ENCODE measurements around the gene PSME3IP1. TPM values are rescaled to one million over a fixed set of nuclear protein-coding genes. Genes with fewer than 3 reads are reported as not detected.
"Not testable (repeated sequence)": the region's sequence is repeated elsewhere in the genome, so short reads cannot be mapped to it uniquely, and the experiment has no call there.

Gene PSME3IP1
- total RNA-seq, 2 experiments from 2014 or later: 118 to 124 TPM

DNA sequence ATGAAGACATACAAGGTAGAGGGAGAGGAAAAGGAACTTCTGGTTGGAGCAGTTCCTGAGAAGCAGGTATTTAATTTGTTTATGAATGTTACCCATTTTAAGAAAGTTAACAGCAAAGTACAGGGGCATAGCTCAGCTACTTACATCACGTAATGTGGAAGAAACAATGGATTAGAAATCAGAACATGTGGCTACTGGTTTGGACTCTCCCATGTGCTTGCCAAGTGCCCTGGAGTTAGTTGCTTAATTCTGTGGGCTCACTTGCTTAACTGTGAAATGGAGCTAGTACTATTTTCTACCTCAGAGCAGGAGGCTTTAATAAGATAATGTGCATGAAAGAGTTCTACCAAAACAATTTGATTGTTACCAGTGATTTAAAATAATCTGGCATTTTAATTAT is 27.6 kb upstream of the PSME3IP1 start:
- CTCF ChIA-PET: interaction anchor here (0.5 to 1.4 kb wide), 2 partner anchors 10 to 1122 kb away, joined by 4 to 6 read pairs; no protein-coding TSS in a partner anchor
- H3K4me3 Mint-ChIP-seq: no peak overlapping the region
- H3K27me3 Mint-ChIP-seq: no peaks in the 10 kb centered on the region
- no peak for DNase-seq
- ATAC-seq: no peak
- peaks cover 22% of the 10 kb centered on the region for H3K9me3 Mint-ChIP-seq (ENCODE audit: low read depth)
- H3K4me1 Mint-ChIP-seq: no peaks in the 10 kb centered on the region
- H3K36me3 Mint-ChIP-seq: peaks cover 80% of the 10 kb centered on the region
- H3K27ac Mint-ChIP-seq: no peak overlapping the region

DNA sequence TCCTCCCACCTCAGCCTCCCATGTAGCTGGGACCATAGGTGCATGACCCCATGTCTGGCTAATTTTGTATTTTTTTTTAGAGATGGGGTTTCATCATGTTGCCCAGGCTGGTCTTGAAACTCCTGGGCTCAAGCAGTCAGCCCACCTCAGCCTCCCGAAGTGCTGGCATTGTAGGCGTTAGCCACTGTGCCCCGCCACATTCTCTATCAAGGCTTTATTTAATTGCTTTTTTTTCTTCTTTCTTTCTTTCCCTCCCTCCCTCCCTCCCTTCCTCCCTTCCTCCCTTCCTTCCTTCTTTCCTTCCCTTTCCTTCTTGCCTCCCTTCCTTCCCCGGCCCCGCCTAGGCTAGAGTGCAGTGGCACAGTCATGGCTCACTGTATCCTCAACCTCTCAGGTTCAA is 23.9 kb upstream of the PSME3IP1 start:
- ATAC-seq (no peak), DNase-seq (no peak)
- Mint-ChIP-seq H3K4me1 (no peaks in the 10 kb centered on the region), H3K36me3 (peaks cover 69% of the 10 kb centered on the region), H3K9me3 (ENCODE audit: low read depth) (peaks cover under 1% of the 10 kb centered on the region), H3K27me3 (no peaks in the 10 kb centered on the region), H3K27ac (no peak overlapping the region), H3K4me3 (no peak overlapping the region)
- CTCF ChIA-PET: interaction anchor here (1.4 kb wide), 1 partner anchor 12 kb away, joined by 4 read pairs; no protein-coding TSS in a partner anchor

DNA sequence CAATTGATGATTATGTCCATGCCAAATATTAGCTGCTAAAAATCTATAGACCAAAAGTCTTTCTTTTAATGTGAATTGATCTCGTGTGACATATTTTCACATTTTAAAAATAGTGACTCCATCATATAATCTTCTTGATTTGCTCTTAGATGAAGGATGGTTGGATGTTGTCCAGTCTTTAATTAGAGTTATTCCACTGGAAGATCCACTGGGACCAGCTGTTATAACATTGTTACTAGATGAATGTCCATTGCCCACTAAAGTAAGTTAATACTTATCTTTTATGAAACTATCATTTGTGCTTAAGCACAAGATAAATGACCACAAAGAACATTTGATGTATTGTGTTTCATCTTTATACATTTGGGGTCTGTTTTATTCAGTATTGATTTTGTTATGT is 23.1 kb upstream of the PSME3IP1 start:
- H3K4me1 Mint-ChIP-seq: no peaks in the 10 kb centered on the region
- CTCF ChIA-PET: interaction anchor here (1.3 to 1.4 kb wide), 2 partner anchors 13 to 21 kb away, joined by 3 to 4 read pairs; no protein-coding TSS in a partner anchor
- no peak overlapping the region for H3K27ac Mint-ChIP-seq
- DNase-seq: no peak
- ATAC-seq: no peak
- H3K27me3 Mint-ChIP-seq: no peaks in the 10 kb centered on the region
- peaks cover 64% of the 10 kb centered on the region for H3K36me3 Mint-ChIP-seq
- H3K4me3 Mint-ChIP-seq: no peak overlapping the region
- H3K9me3 Mint-ChIP-seq (ENCODE audit: low read depth): no peaks in the 10 kb centered on the region

DNA sequence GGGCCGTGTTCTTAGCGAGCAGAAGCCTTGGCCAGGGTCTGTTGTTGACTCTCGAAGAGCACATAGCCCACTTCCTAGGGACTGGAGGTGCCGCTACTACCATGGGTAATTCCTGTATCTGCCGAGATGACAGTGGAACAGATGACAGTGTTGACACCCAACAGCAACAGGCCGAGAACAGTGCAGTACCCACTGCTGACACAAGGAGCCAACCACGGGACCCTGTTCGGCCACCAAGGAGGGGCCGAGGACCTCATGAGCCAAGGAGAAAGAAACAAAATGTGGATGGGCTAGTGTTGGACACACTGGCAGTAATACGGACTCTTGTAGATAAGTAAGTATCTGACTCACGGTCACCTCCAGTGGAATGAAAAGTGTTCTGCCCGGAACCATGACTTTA is 18.8 kb upstream of the PSME3IP1 start:
- Mint-ChIP-seq H3K9me3 (ENCODE audit: low read depth) (no peaks in the 10 kb centered on the region), H3K4me3 (no peak overlapping the region), H3K4me1 (no peaks in the 10 kb centered on the region), H3K27ac (no peak overlapping the region), H3K27me3 (no peaks in the 10 kb centered on the region), H3K36me3 (peaks cover 34% of the 10 kb centered on the region)
- CTCF ChIA-PET: no interaction called here
- ATAC-seq: no peak
- DNase-seq: no peak

DNA sequence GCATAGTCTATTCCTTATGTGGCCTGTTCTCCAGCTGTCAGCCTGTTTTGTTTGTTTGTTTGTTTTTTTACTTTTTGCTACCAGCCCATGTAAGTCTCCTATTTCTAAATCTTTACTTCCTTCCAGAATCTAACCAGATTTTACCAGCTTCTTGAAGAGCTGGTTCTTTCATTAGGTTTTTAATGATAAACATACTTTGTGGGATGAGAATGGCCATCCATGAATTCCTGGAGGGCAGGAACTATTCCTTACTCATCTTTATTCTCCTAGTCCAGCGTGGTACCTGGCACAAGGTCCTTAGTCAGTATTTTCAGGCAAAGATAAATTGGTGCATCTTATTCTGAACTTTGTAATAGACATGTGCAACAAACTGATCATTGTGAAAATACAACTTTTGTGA is 17.6 kb upstream of the PSME3IP1 start:
- Mint-ChIP-seq H3K9me3 (ENCODE audit: low read depth) (no peaks in the 10 kb centered on the region), H3K36me3 (peaks cover 33% of the 10 kb centered on the region), H3K27ac (no peak overlapping the region), H3K4me3 (no peak overlapping the region), H3K27me3 (no peaks in the 10 kb centered on the region), H3K4me1 (no peaks in the 10 kb centered on the region)
- ATAC-seq: no peak
- CTCF ChIA-PET: interaction anchor here (1.0 kb wide), 1 partner anchor 85 kb away, joined by 3 read pairs; no protein-coding TSS in a partner anchor
- DNase-seq: no peak

DNA sequence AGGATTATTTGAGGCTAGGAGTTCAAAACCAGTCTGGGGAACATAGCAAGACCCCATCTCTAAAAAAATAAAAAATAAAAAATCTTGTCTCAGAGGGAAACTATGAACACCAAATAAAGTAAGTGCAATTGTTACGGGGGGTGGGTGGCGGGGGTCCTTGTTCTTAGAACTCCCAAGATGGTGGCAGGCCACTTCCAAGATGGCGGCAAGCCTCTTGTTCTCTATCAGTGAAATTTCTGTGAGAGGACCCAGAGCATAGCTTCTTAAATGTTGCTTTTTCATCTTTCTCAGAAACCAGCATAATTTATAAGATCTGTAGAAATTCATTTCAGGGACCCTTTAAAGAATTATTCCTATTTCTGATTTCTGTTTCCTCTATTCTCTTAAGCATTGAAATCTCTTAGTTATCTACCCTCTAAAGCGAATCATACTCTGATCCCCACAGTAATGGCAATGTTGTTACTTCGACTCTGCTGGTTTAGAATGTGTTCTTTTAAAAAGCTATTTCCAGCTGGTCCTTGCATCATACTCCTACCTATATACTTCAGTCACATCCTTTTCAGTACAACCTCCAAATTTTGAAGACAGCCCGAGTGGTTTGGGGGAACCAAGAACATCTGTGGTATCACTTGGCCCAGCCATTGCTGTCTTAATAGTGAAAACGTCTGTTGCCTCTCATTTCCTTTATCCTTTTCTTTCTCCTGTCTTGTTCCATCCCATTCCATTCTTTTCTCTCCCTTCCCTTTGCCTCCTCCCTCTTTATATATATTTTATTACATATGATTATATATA is 16.5 kb upstream of the PSME3IP1 start:
- Mint-ChIP-seq H3K4me3 (no peak overlapping the region), H3K36me3 (peaks cover 27% of the 10 kb centered on the region), H3K4me1 (no peaks in the 10 kb centered on the region), H3K27me3 (no peaks in the 10 kb centered on the region), H3K9me3 (ENCODE audit: low read depth) (no peaks in the 10 kb centered on the region), H3K27ac (no peak overlapping the region)
- CTCF ChIA-PET: no interaction called here
- ATAC-seq (no peak), DNase-seq (no peak)

DNA sequence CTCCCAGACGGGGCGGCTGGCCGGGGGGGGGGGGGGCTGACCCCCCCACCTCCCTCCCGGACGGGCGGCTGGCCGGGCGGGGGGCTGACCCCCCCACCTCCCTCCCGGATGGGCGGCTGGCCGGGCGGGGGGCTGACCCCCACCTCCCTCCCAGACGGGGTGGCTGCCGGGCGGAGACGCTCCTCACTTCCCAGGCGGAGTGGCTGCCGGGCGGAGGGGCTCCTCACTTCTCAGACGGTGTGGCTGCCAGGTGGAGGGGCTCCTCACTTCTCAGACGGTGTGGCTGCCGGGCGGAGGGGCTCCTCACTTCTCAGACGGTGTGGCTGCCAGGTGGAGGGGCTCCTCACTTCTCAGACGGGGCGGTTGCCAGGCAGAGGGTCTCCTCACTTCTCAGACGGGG is 15.1 kb upstream of the PSME3IP1 start:
- CTCF ChIA-PET; ATAC-seq; H3K4me1 Mint-ChIP-seq; DNase-seq; H3K4me3 Mint-ChIP-seq; H3K27me3 Mint-ChIP-seq; H3K27ac Mint-ChIP-seq; H3K9me3 Mint-ChIP-seq (ENCODE audit: low read depth): not testable (repeated sequence)
- peaks cover 19% of the 10 kb centered on the region for H3K36me3 Mint-ChIP-seq

DNA sequence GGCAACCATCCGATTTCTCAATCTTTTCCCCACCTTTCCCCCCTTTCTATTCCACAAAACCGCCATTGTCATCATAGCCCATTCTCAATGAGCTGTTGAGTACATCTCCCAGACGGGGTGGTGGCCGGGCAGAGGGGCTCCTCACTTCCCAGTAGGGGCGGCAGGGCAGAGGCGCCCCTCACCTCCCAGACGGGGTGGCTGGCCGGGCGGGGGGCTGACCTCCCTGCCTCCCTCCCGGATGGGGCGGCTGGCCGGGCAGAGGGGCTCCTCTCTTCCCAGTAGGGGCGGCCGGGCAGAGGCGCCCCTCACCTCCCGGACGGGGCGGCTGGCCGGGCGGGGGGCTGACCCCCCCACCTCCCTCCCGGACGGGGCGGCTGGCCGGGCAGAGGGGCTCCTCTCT is 14.5 kb upstream of the PSME3IP1 start:
- H3K27ac Mint-ChIP-seq; H3K9me3 Mint-ChIP-seq (ENCODE audit: low read depth); H3K4me3 Mint-ChIP-seq; H3K27me3 Mint-ChIP-seq; DNase-seq; ATAC-seq; CTCF ChIA-PET; H3K4me1 Mint-ChIP-seq: not testable (repeated sequence)
- H3K36me3 Mint-ChIP-seq: peaks cover 13% of the 10 kb centered on the region

DNA sequence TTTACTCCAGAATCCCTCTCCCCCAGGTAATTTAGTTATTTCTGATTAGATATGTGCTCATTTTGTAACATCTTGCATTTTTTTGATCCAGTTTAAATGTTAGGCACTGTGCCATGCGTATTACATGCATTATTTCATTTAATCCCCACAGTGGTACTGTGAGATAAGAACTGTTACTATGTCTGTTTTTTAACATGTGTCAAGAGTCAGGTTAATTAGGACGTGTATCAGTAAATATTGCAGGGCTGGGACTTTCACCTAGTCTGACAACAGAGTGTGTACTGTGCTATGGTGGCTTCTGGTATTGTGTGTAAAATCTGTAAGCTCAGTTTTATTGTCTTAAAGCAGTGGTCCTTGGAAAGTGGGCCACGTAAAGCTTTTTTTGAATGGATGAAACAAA is 10.9 kb upstream of the PSME3IP1 start:
- Mint-ChIP-seq H3K27me3 (no peaks in the 10 kb centered on the region), H3K36me3 (peaks cover 13% of the 10 kb centered on the region), H3K27ac (no peak overlapping the region), H3K4me1 (peaks cover 12% of the 10 kb centered on the region), H3K4me3 (no peak overlapping the region), H3K9me3 (ENCODE audit: low read depth) (no peaks in the 10 kb centered on the region)
- no peak for ATAC-seq
- CTCF ChIA-PET: interaction anchor here (1.2 kb wide), 1 partner anchor 9 kb away, joined by 3 read pairs; no protein-coding TSS in a partner anchor
- no peak for DNase-seq

DNA sequence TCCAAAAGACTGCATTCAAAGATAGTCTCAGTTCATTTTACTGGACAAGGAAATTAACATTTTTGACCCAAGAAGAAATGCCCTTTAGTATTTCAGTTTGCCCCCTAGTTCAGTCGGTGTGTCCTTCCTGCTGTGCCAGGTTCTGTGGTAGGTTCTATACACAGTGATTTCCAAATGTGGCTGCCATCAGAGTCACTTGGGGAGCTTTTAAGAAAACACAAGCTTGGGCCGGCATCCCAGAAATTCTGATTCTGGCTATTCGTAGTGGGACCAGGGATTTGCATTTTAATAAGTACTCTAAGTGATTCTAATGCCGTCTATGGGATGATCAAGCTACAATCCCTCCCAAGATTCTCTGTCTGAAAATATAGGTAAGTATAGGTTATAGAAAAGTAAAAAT is 10.4 kb upstream of the PSME3IP1 start:
- H3K36me3 Mint-ChIP-seq: peaks cover 13% of the 10 kb centered on the region
- DNase-seq: no peak
- no peak overlapping the region for H3K4me3 Mint-ChIP-seq
- CTCF ChIA-PET: interaction anchor here (1.2 kb wide), 1 partner anchor 9 kb away, joined by 3 read pairs; no protein-coding TSS in a partner anchor
- no peak for ATAC-seq
- H3K4me1 Mint-ChIP-seq: peaks cover 12% of the 10 kb centered on the region
- no peaks in the 10 kb centered on the region for H3K27me3 Mint-ChIP-seq
- no peaks in the 10 kb centered on the region for H3K9me3 Mint-ChIP-seq (ENCODE audit: low read depth)
- no peak overlapping the region for H3K27ac Mint-ChIP-seq

DNA sequence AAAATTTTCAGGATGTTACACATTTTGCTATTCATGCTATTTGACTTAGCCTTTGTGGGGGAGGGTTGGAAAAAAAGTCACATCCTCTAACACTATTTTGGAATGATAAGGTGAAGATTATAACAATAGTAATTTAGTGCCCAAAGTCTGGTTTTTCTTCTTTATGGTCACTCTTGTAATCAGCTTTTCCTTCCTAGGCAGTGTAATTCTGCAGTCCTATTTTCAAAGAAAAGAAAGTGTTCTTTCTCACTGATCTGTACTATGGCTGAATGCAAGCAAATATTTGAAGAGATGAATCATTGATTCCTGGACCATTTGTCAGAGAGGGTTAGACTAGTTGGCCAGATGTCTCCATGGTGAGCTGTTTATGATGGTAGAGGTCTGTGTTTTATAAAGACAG is 8.7 kb upstream of the PSME3IP1 start:
- DNase-seq: no peak
- Mint-ChIP-seq H3K36me3 (peaks cover 21% of the 10 kb centered on the region), H3K4me1 (peaks cover 17% of the 10 kb centered on the region), H3K4me3 (no peak overlapping the region), H3K27me3 (no peaks in the 10 kb centered on the region), H3K9me3 (ENCODE audit: low read depth) (no peaks in the 10 kb centered on the region), H3K27ac (no peak overlapping the region)
- CTCF ChIA-PET: interaction anchor here (1.7 kb wide), 1 partner anchor 9 kb away, joined by 5 read pairs; the partner anchor contains the start of genes PSME3IP1 and RSPRY1
- no peak for ATAC-seq

DNA sequence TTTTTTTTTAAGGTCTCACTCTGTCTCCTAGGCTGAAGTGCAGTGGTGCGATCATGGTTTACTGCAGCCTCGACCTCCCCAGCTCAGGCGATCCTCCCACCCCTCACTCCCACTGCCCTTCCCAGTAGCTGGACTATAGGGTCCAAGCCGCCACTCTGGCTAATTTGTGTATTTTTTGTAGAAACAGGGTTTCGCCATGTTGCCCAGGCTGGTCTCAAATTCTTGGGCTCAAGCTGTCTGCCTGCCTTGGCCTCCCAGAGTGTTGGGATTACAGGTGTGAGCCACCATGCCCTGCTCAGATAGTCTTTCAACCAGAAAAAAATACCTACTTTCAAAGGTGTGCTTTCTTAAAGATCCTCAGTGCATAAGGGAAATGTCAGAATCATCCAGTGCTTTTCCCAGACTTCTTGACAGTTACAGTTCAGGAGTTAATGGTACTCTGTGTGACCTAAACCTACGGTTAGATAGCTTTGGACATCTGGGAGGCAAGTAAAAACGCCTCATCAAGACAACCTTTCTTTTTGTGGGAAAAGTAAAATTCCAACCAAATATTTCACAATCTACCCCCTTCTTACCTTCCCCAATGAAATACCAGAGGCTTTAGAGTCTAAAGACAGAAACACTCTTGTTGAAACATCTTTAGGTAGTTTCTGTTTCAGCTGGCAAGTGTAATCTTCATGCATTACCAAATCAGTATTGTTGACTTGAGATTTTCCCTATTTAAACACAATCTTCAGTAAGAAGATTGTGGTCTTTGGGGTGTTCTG is 7.1 kb upstream of the PSME3IP1 start:
- Mint-ChIP-seq H3K9me3 (ENCODE audit: low read depth) (no peaks in the 10 kb centered on the region), H3K4me1 (peaks cover 27% of the 10 kb centered on the region), H3K4me3 (no peak overlapping the region), H3K27ac (no peak overlapping the region), H3K27me3 (no peaks in the 10 kb centered on the region), H3K36me3 (peaks cover 18% of the 10 kb centered on the region)
- CTCF ChIA-PET: no interaction called here
- DNase-seq (no peak), ATAC-seq (no peak)

DNA sequence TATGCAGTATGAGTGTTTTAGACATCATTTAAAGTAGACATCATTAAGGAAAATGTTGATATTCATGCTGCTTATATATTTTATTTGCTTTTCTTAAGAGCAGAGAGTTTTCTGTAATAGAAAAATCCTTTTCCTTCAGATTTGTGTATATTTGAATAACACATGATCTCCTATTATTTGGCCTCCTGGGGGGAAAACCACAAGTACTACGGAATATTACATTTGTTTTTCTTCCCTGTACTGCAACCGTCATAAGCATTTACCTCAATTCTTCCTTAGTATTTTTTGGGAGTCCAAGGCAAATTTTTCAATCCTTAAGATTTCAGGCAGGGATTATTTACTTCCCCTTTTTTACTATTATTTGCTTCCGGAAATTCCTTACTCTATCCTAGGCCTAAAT is 6.3 kb upstream of the PSME3IP1 start:
- Mint-ChIP-seq H3K36me3 (peaks cover 18% of the 10 kb centered on the region), H3K27me3 (no peaks in the 10 kb centered on the region), H3K9me3 (ENCODE audit: low read depth) (no peaks in the 10 kb centered on the region), H3K4me3 (no peak overlapping the region), H3K27ac (no peak overlapping the region), H3K4me1 (peaks cover 33% of the 10 kb centered on the region)
- CTCF ChIA-PET: no interaction called here
- ATAC-seq (no peak), DNase-seq (no peak)
